Measurements from ENCODE around the gene CAP1. TPM values are rescaled to one million over a fixed set of nuclear protein-coding genes. Genes with fewer than 3 reads are reported as not detected.

CAP1 gene
- total and polyA plus RNA-seq, 10 of the 15 experiments (the other 5 are each of a cell fraction or from before 2014, with no cell fraction given), result 360 to 500 (median 431) TPM

- TF ChIP-seq, protein P1, sequence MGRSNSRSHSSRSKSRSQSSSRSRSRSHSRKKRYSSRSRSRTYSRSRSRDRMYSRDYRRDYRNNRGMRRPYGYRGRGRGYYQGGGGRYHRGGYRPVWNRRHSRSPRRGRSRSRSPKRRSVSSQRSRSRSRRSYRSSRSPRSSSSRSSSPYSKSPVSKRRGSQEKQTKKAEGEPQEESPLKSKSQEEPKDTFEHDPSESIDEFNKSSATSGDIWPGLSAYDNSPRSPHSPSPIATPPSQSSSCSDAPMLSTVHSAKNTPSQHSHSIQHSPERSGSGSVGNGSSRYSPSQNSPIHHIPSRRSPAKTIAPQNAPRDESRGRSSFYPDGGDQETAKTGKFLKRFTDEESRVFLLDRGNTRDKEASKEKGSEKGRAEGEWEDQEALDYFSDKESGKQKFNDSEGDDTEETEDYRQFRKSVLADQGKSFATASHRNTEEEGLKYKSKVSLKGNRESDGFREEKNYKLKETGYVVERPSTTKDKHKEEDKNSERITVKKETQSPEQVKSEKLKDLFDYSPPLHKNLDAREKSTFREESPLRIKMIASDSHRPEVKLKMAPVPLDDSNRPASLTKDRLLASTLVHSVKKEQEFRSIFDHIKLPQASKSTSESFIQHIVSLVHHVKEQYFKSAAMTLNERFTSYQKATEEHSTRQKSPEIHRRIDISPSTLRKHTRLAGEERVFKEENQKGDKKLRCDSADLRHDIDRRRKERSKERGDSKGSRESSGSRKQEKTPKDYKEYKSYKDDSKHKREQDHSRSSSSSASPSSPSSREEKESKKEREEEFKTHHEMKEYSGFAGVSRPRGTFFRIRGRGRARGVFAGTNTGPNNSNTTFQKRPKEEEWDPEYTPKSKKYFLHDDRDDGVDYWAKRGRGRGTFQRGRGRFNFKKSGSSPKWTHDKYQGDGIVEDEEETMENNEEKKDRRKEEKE (IDR thresholded peaks at IDR 0.05), result no peak
- TF ChIP-seq SREBF1 (IDR thresholded peaks at IDR 0.05; ENCODE audit: low read length) (no peak), CHD2 (IDR thresholded peaks at IDR 0.05; ENCODE audit: borderline replicate concordance, low read depth, low read length) (0 out of 2 replicates have a peak, but pooled peaks have one; percentile 38), RELA (IDR thresholded peaks at IDR 0.05; ENCODE audit: borderline replicate concordance, partially characterized antibody) (no peak), CHD1 (IDR thresholded peaks at IDR 0.05; ENCODE audit: low read depth, low read length) (no peak), EZH2 (IDR thresholded peaks at IDR 0.05; ENCODE audit: borderline replicate concordance, control insufficient read depth, low read depth, low read length) (no peak), HDAC6 (IDR thresholded peaks at IDR 0.05; ENCODE audit: unreplicated experiment) (no peak), JUND (IDR thresholded peaks at IDR 0.05; ENCODE audit: low read depth, low read length) (no peak), NFIC (IDR thresholded peaks at IDR 0.05; ENCODE audit: low read depth, low read length) (no peak), RFX5 (IDR thresholded peaks at IDR 0.05; ENCODE audit: low read depth, low read length) (no peak), POU2F2 (IDR thresholded peaks at IDR 0.05; ENCODE audit: borderline replicate concordance, low read depth, low read length) (0 out of 3 replicates have a peak, but pooled peaks have one; percentile 20), HDAC2 (IDR thresholded peaks at IDR 0.05) (peak; percentile 43; the same call in 1 of the 2 replicates), CHD4 (IDR thresholded peaks at IDR 0.05) (no peak), TBL1XR1 (IDR thresholded peaks at IDR 0.05; ENCODE audit: low read depth, low read length) (no peak), SPI1 (IDR thresholded peaks at IDR 0.05; ENCODE audit: borderline replicate concordance, insufficient read depth, low read depth, low read length) (no peak), ZBTB11 (CRISPR knock-in tag; IDR thresholded peaks at IDR 0.05) (no peak), SUPT20H (IDR thresholded peaks at IDR 0.05; ENCODE audit: borderline replicate concordance, control insufficient read depth, low read depth, low read length) (no peak), IKZF1 (conservative IDR thresholded peaks at IDR 0.05) (peak; percentile 66)
- TF ChIP-seq, protein P2, sequence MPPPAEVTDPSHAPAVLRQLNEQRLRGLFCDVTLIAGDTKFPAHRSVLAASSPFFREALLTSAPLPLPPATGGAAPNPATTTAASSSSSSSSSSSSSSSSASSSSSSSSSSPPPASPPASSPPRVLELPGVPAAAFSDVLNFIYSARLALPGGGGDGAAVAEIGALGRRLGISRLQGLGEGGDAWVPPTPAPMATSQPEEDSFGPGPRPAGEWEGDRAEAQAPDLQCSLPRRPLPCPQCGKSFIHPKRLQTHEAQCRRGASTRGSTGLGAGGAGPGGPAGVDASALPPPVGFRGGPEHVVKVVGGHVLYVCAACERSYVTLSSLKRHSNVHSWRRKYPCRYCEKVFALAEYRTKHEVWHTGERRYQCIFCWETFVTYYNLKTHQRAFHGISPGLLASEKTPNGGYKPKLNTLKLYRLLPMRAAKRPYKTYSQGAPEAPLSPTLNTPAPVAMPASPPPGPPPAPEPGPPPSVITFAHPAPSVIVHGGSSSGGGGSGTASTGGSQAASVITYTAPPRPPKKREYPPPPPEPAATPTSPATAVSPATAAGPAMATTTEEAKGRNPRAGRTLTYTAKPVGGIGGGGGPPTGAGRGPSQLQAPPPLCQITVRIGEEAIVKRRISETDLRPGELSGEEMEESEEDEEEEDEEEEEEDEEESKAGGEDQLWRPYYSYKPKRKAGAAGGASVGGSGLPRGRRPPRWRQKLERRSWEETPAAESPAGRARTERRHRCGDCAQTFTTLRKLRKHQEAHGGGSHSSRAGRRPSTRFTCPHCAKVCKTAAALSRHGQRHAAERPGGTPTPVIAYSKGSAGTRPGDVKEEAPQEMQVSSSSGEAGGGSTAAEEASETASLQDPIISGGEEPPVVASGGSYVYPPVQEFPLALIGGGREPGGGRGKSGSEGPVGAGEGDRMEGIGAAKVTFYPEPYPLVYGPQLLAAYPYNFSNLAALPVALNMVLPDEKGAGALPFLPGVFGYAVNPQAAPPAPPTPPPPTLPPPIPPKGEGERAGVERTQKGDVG (CRISPR knock-in tag; IDR thresholded peaks at IDR 0.05), result no peak
These were observed 56.7 kb downstream of the CAP1 start, which contains the start of gene PPT1 (continued) for GRCh38 chr1:40096977-40097782.
